ENCODE results near the gene APMAP.
"Not testable (repeated sequence)": the region's sequence is repeated elsewhere in the genome, so short reads cannot be mapped to it uniquely, and the experiment has no call there.

The APMAP gene

GRCh38 chr20:24933266-24933908, 59.2 kb downstream of the APMAP start:
- no peak for DNase-seq (ENCODE audit: low read depth)

GRCh38 chr20:24931893-24932292, 60.7 kb downstream of the APMAP start:
- DNase-seq (ENCODE audit: low read depth) = not testable (repeated sequence)

- DNase-seq (ENCODE audit: low read depth) = not testable (repeated sequence)
Observed at GRCh38 chr20:24930724-24931688, 61.5 kb downstream of the APMAP start.

GRCh38 chr20:24929867-24930723, 62.5 kb downstream of the APMAP start:
- not testable (repeated sequence) for DNase-seq (ENCODE audit: low read depth)

GRCh38 chr20:24929259-24929658, 63.3 kb downstream of the APMAP start:
- not testable (repeated sequence) for DNase-seq (ENCODE audit: low read depth)

- DNase-seq (ENCODE audit: low read depth) = not testable (repeated sequence)
Observed at GRCh38 chr20:24920706-24921105, 71.8 kb downstream of the APMAP start.

GRCh38 chr20:24919665-24920064, 72.9 kb downstream of the APMAP start:
- not testable (repeated sequence) for DNase-seq (ENCODE audit: low read depth)

GRCh38 chr20:24918579-24919566, 73.7 kb downstream of the APMAP start:
- no peak for DNase-seq (ENCODE audit: low read depth)

GRCh38 chr20:24917797-24918578, 74.6 kb downstream of the APMAP start:
- DNase-seq (ENCODE audit: low read depth) = peak; percentile 6

GRCh38 chr20:24917056-24917455, 75.5 kb downstream of the APMAP start:
- DNase-seq (ENCODE audit: low read depth) = no peak

GRCh38 chr20:24916412-24916811, 76.1 kb downstream of the APMAP start:
- DNase-seq (ENCODE audit: low read depth) = no peak

GRCh38 chr20:24915892-24916291, 76.7 kb downstream of the APMAP start:
- DNase-seq (ENCODE audit: low read depth) = no peak

GRCh38 chr20:24915440-24915839, 77.1 kb downstream of the APMAP start:
- DNase-seq (ENCODE audit: low read depth) = no peak

- no peak for DNase-seq (ENCODE audit: low read depth)
Observed at GRCh38 chr20:24914388-24915241, 77.9 kb downstream of the APMAP start.

- no peak for DNase-seq (ENCODE audit: low read depth)
Observed at GRCh38 chr20:24913076-24913628, 79.4 kb downstream of the APMAP start.

Measured in stimulated activated CD4-positive, alpha-beta T cell treated with anti-CD3 and anti-CD28 coated beads, Interleukin-2, amount 100 ng/mL, for 4 hours (primary cell).